Erythroblast (primary cell): ENCODE results near the gene SUPT4H1.
A peak's percentile ranks its signal among the peaks of the same experiment; 100 is the strongest.

Experiments
- DNase-seq, 2 experiments: peaks; one replicate each; lab custom pipeline; 2025; lab: John Stamatoyannopoulos, UW
- GATA1 ChIP-seq: IDR thresholded peaks from 2 replicates; pipeline ENCODE4 v1.6.1; 2011; ENCODE audit warnings: low read depth, mild to moderate bottlenecking, control low read depth, low read length, moderate library complexity
- POLR2A ChIP-seq: IDR thresholded peaks from 2 replicates; pipeline ENCODE4 v1.6.1; 2011; ENCODE audit warnings: mild to moderate bottlenecking, low read length

Gene SUPT4H1

DNA sequence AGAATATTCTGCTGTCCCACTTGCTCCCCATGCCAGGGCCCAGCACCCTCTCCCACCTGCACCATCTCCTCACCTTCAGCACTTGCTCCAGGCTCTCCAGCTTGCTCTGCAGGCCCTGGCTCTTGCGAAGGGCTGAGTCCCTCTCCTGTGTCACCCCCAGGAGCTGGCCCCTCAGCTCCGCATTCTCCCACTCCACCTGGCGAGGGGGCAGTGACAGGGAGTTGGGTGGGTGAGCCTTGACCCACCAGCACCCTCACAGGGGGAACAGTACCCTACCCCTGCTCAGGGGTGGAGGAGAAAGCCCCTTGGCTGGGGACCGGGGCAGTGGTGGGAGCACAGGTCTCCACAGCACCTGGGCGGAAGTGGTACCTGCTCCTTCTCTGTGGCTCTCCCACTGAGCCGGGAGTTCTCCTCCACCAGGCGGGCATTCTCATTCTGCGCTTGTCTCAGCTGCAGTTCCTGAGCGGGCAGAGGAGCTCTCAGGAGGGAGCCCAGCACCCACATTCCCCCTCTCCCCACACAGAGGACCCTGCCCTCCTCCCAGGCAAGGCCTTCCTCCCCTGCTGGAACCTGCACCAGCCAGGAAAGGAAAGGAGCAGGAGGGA, 29.3 kb downstream of the SUPT4H1 start:
- DNase-seq: no peak
- TF ChIP-seq POLR2A: no peak
- TF ChIP-seq GATA1: no peak

DNA sequence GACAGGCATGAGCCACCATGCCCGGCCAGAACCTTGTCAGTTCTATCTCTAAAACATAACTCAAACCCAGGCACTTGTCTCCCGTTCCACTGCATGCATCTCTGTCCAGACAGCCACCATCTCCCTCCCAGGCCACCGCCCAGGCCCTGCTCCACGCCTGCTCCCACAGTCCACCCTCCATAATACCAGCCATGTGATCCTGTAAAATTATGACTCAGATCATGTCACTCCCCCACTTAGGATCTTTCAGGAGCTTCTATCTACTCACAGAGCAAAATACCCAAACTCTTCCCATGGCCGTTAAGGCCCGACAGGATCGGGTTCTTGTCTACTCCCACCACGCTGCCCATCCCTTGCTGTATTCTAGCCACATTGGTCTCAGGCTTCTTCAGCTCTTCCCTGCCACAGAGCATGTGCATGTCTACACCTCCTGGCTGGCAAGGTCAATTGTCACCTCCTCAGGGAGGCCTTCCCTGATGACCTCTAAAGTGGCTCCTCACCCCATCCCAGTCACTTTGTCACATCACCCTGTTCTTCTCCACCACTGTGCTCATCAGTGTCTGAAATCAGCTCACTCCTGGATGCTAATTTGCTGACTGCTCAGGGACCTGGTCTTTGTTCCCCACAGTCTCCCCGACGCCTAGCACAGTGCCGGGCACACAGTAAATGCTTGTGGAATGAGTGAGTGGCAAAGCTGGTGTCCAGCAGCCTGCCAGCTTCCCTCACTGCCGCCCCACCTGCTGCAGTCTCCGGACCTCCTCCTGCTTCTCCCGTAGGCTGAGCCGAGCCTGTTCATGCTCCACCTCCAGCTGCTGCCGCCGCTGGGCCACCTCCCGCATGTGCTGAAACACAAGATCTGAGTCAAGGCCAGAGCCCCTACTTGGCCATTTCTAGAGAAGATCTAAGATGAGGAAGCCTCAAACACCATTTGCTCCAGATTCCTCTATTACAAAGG, 30.2 kb downstream of the SUPT4H1 start:
- TF ChIP-seq GATA1 (no peak), POLR2A (no peak)
- DNase-seq: no peak

GRCh38 chr17:58320570-58321323, 31.3 kb downstream of the SUPT4H1 start:
- no peak for DNase-seq
- TF ChIP-seq POLR2A: no peak
- TF ChIP-seq GATA1: no peak

GRCh38 chr17:58320163-58320558, 31.8 kb downstream of the SUPT4H1 start:
- TF ChIP-seq GATA1: no peak
- TF ChIP-seq POLR2A: no peak
- DNase-seq: no peak

- DNase-seq: no peak
- TF ChIP-seq GATA1: no peak
These were observed 32.5 kb downstream of the SUPT4H1 start for GRCh38 chr17:58319173-58320162.

- TF ChIP-seq GATA1: no peak
- no peak for TF ChIP-seq POLR2A
- no peak for DNase-seq
These were observed 33.3 kb downstream of the SUPT4H1 start for GRCh38 chr17:58318627-58319172.

DNA sequence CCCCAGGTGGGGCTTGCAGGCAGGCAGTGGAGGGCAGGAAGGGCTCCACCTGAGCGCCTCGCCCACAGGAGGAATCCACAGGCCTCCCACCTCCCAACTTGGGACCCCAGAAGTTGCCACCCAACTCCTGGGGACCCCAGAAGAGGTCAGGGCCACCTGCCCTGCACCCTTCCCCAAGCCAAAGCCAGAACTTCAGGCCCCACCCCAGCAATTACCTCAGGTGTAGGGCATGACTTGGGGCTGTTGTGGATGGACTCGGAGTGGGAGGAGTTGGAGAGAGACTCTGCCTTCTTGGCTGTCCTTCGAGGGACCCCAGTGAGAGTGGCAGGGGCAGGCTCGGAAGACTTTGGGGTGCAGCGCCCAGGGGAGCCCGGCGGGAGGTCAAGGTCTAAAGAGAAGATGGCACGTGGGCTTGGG, 33.9 kb downstream of the SUPT4H1 start:
- TF ChIP-seq POLR2A: no peak
- TF ChIP-seq GATA1: no peak
- no peak for DNase-seq

DNA sequence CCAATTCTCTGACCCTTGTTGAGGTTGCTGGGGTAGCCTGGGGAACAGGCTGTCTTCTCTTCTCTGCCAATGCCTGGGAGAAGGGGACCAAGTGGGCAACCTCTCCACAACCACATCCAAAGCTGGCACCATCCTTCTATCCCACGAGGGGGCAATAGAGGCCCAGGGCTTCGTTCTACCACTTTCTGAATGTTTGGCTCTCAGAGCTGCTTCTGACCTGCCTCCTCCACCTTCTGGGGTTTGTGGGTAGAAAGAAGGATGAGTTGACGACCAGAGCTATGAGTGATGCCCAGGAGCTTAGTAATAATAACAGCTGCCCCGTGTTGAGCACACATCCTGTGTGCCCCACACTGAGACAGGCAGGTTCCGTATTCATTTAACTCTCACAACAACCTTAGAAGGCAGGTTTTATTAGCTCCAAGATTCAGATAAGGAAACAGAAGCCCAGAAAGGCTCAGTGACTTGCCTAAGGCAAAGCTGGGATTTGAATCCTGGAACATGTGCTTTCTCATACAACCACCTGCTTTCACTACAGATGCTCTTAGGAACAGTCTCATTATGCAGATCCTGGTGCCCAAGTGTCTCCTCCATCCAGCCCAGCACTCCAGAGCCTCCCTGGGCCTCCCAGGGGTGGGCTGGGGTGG, 34.5 kb downstream of the SUPT4H1 start:
- peak; percentile 60 to 68 for DNase-seq
- TF ChIP-seq GATA1 (no peak), POLR2A (no peak)

DNA sequence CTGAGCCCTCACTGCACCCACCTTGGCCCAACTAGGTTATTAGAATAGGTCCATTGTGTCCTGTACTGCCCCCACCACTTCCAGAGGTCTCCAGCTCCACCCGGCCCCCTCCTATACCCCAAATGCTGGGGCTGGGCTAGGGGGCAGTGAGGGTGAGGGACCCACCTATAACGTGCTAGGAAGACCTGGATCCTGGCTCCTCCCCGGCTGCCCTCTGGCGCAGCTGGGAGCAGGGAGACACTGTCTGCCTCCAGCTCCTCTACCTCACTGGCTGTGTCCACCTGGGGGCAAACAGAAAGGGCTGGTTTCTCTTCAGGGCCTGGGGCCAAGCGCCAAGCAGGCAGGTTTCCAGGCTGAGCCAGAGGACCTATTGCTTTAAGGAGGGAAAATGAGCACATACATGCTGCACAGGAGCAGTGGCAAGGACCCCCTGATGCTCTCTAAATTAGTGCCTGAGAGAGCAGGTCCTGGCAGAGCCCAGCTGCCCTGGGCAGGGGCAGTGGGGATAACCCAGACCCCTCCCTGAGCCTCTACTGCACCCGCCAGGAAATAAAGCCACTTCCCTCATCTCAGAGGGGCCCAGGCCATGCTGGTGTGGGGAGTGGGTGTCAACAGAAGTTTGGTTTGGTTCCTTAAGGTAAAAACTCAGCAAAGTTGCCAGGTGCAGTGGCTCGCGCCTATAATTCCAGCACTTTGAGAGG, 35.6 kb downstream of the SUPT4H1 start:
- no peak for DNase-seq
- TF ChIP-seq GATA1: no peak
- TF ChIP-seq POLR2A: no peak

GRCh38 chr17:58315750-58316149, 36.3 kb downstream of the SUPT4H1 start:
- DNase-seq: no peak

DNA sequence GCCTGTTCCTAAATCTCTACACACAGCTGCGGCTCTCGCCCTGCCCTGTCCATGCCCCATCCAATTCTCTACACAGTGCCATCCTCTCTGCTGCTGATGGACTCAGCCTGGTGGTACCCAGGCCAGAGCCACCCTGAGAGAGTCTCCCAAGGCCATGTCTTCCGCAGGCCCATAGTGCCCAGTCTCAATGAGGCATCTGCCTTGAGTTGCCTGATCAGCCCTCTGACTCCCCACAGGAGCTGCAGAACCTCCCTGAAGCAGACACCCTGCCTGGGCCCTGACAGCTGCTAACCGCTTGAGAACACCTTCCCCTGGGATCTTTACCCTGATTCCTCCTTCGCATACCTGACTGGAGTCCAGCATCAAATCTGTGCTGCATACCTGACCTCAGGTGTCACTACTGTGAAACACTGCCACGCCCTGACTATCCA, 36.7 kb downstream of the SUPT4H1 start:
- DNase-seq: no peak
- TF ChIP-seq GATA1 (no peak), POLR2A (no peak)

More at GRCh38 chr17:58315750-58316149, 36.3 kb downstream of the SUPT4H1 start:
- TF ChIP-seq POLR2A (no peak), GATA1 (no peak)
